ENCODE data around the gene GOLGA5. TPM values are rescaled to one million over a fixed set of nuclear protein-coding genes. Genes with fewer than 3 reads are reported as not detected.
A peak's percentile ranks its signal among the peaks of the same experiment; 100 is the strongest.

GOLGA5 gene
- total and polyA plus RNA-seq, 2 of the 13 experiments (the other 11 are each of a cell fraction or from before 2014, with no cell fraction given) = 31.0 to 40.0 TPM

DNA sequence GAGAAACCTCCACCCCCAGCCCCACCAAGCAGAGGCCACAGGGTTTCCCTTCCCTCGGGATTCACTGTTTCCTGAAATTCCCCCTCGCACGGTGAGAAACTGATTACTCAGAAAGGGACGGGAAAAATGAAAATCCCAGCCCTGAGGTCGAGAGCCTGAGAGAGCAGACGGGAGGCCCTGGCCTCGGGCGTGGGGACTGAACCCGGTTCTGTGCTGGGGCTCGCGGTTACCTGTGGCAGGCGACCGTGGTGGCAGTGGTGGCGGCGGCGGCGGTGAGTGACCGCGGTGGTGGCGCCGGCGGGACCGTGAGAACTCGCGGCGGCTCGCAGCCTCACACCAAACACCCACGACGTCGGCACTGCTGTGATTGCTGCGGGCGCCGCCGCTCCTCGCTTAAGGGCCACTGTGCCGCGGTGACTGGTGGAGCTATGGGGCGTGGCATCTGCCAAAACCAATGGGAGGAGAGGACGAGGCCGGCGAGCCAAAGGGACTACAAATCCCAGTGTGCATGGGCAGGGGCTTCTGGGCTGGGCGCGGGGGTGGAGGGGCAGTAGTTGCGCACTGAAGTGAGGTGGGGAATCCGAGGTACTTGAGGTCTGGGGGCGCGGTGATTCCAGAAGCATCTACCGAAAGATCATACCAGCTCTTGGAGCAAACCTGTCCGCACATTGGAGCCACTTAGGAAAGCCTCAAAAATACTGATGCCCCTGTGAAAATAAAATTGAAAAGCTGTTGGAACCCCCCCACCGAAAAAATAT is 45.7 kb upstream of the GOLGA5 start, which contains the start of gene LGMN (continued):
- TF ChIP-seq, protein P1, sequence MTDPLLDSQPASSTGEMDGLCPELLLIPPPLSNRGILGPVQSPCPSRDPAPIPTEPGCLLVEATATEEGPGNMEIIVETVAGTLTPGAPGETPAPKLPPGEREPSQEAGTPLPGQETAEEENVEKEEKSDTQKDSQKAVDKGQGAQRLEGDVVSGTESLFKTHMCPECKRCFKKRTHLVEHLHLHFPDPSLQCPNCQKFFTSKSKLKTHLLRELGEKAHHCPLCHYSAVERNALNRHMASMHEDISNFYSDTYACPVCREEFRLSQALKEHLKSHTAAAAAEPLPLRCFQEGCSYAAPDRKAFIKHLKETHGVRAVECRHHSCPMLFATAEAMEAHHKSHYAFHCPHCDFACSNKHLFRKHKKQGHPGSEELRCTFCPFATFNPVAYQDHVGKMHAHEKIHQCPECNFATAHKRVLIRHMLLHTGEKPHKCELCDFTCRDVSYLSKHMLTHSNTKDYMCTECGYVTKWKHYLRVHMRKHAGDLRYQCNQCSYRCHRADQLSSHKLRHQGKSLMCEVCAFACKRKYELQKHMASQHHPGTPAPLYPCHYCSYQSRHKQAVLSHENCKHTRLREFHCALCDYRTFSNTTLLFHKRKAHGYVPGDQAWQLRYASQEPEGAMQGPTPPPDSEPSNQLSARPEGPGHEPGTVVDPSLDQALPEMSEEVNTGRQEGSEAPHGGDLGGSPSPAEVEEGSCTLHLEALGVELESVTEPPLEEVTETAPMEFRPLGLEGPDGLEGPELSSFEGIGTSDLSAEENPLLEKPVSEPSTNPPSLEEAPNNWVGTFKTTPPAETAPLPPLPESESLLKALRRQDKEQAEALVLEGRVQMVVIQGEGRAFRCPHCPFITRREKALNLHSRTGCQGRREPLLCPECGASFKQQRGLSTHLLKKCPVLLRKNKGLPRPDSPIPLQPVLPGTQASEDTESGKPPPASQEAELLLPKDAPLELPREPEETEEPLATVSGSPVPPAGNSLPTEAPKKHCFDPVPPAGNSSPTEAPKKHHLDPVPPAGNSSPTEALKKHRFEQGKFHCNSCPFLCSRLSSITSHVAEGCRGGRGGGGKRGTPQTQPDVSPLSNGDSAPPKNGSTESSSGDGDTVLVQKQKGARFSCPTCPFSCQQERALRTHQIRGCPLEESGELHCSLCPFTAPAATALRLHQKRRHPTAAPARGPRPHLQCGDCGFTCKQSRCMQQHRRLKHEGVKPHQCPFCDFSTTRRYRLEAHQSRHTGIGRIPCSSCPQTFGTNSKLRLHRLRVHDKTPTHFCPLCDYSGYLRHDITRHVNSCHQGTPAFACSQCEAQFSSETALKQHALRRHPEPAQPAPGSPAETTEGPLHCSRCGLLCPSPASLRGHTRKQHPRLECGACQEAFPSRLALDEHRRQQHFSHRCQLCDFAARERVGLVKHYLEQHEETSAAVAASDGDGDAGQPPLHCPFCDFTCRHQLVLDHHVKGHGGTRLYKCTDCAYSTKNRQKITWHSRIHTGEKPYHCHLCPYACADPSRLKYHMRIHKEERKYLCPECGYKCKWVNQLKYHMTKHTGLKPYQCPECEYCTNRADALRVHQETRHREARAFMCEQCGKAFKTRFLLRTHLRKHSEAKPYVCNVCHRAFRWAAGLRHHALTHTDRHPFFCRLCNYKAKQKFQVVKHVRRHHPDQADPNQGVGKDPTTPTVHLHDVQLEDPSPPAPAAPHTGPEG (CRISPR knock-in tag; IDR thresholded peaks at IDR 0.05) = peak; percentile 52; the same call in 1 of the 2 replicates
- 0 out of 2 replicates have a peak, but pooled peaks have one; percentile 81 for TF ChIP-seq AKAP8 (CRISPR knock-in tag; IDR thresholded peaks at IDR 0.05)
- no peak for TF ChIP-seq U2AF2 (IDR thresholded peaks at IDR 0.05; ENCODE audit: low read depth, low read length)
- TF ChIP-seq ZNF615 (CRISPR knock-in tag; IDR thresholded peaks at IDR 0.05; ENCODE audit: borderline replicate concordance) = no peak
- TF ChIP-seq RELA (CRISPR knock-in tag; IDR thresholded peaks at IDR 0.05) = no peak; the same call in 1 of the 2 replicates
- no peak for TF ChIP-seq NFE2L2 (IDR thresholded peaks at IDR 0.05; ENCODE audit: low read length)
- TF ChIP-seq, protein P2, sequence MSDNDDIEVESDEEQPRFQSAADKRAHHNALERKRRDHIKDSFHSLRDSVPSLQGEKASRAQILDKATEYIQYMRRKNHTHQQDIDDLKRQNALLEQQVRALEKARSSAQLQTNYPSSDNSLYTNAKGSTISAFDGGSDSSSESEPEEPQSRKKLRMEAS (IDR thresholded peaks at IDR 0.05) = peak; percentile 89
- TF ChIP-seq FOXK1 (CRISPR knock-in tag; IDR thresholded peaks at IDR 0.05; ENCODE audit: borderline replicate concordance, low read depth) = 0 out of 2 replicates have a peak, but pooled peaks have one; percentile 24
- TF ChIP-seq SMC3 (IDR thresholded peaks at IDR 0.05; ENCODE audit: low read length) = no peak
- peak; percentile 98 for TF ChIP-seq DR1 (CRISPR knock-in tag; IDR thresholded peaks at IDR 0.05)
- TF ChIP-seq, protein P3, sequence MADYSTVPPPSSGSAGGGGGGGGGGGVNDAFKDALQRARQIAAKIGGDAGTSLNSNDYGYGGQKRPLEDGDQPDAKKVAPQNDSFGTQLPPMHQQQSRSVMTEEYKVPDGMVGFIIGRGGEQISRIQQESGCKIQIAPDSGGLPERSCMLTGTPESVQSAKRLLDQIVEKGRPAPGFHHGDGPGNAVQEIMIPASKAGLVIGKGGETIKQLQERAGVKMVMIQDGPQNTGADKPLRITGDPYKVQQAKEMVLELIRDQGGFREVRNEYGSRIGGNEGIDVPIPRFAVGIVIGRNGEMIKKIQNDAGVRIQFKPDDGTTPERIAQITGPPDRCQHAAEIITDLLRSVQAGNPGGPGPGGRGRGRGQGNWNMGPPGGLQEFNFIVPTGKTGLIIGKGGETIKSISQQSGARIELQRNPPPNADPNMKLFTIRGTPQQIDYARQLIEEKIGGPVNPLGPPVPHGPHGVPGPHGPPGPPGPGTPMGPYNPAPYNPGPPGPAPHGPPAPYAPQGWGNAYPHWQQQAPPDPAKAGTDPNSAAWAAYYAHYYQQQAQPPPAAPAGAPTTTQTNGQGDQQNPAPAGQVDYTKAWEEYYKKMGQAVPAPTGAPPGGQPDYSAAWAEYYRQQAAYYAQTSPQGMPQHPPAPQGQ (CRISPR knock-in tag; IDR thresholded peaks at IDR 0.05; ENCODE audit: borderline replicate concordance) = no peak
- TF ChIP-seq ZFP82 (CRISPR knock-in tag; IDR thresholded peaks at IDR 0.05; ENCODE audit: borderline replicate concordance) = no peak
- TF ChIP-seq, protein P4, sequence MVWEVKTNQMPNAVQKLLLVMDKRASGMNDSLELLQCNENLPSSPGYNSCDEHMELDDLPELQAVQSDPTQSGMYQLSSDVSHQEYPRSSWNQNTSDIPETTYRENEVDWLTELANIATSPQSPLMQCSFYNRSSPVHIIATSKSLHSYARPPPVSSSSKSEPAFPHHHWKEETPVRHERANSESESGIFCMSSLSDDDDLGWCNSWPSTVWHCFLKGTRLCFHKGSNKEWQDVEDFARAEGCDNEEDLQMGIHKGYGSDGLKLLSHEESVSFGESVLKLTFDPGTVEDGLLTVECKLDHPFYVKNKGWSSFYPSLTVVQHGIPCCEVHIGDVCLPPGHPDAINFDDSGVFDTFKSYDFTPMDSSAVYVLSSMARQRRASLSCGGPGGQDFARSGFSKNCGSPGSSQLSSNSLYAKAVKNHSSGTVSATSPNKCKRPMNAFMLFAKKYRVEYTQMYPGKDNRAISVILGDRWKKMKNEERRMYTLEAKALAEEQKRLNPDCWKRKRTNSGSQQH (CRISPR knock-in tag; IDR thresholded peaks at IDR 0.05; ENCODE audit: low read depth) = no peak; the same call in 1 of the 2 replicates
- TF ChIP-seq ZSCAN21 (CRISPR knock-in tag; IDR thresholded peaks at IDR 0.05; ENCODE audit: borderline replicate concordance) = peak; percentile 85; the same call in 1 of the 2 replicates
- TF ChIP-seq NCOA1 (CRISPR knock-in tag; IDR thresholded peaks at IDR 0.05) = no peak
- peak; percentile 20; the same call in 1 of the 2 replicates for TF ChIP-seq HOXA3 (CRISPR knock-in tag; IDR thresholded peaks at IDR 0.05)
- TF ChIP-seq HDAC1 (CRISPR knock-in tag; IDR thresholded peaks at IDR 0.05) = peak; percentile 86
- TF ChIP-seq, protein P5, sequence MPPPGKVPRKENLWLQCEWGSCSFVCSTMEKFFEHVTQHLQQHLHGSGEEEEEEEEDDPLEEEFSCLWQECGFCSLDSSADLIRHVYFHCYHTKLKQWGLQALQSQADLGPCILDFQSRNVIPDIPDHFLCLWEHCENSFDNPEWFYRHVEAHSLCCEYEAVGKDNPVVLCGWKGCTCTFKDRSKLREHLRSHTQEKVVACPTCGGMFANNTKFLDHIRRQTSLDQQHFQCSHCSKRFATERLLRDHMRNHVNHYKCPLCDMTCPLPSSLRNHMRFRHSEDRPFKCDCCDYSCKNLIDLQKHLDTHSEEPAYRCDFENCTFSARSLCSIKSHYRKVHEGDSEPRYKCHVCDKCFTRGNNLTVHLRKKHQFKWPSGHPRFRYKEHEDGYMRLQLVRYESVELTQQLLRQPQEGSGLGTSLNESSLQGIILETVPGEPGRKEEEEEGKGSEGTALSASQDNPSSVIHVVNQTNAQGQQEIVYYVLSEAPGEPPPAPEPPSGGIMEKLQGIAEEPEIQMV (CRISPR knock-in tag; IDR thresholded peaks at IDR 0.05; ENCODE audit: low read depth) = 0 out of 2 replicates have a peak, but pooled peaks have one; percentile 32

Measured in HepG2 (cell line).